CD4-positive, alpha-beta T cell treated with Interleukin-12 subunit alpha and Interleukin-12 subunit beta, for 1 hour (primary cell): ENCODE measurements around the gene JPH2.
A peak's percentile ranks its signal among the peaks of the same experiment; 100 is the strongest.

ENCODE experiments used
- DNase-seq: peaks from one replicate; pipeline ENCODE4 v3.0.0-alpha.2; 2020

JPH2 gene

DNA sequence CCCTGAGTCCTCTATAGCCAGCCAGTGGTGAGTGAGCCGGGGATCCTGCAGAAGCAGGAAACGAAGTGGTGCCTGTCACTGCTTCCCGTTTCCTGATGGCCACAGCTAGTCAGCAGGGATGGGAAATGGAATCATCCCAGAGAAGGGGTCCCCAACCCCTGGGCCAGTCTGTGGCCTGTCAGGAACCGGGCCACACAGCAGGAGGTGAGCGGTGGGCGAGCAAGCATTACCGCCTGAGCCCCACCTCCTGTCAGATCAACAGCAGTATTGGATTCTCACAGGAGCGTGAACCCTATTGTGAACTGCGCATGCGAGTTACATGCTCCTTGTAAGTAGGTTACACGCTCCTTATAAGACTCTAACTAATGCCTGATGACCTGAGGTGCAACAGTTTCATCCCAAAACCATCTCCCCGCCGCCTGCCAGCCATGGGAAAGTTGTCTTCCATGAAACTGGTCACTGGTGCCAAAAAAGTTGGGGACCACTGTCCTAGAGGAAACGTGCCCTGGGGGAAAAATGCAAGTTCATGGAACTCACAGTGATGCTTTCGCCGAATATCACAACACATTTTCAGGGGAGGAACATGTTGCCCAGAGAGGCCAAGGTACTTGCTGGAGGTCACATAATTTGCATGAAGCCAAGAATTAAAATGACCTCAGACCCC, 113.8 kb downstream of the JPH2 start:
- no peak for DNase-seq

DNA sequence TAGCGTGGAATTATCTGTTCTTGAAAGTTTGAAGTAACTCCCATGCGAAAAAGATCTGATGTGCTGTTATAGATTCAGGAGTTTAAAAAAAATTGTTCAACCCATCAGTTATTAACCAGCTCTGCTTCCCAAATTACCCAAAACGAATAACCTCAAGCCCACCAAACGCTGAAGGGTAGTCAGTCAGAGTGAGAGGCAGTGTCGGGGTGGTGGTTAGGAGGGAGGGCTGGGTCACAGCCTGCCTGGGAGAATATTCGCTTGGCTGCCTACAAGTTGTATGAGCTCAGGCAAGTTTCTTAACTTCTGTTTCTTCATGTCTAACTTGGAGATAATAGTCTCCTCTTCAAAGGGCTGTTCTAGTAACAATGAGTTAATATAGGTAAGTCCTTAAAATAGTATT, 114.6 kb downstream of the JPH2 start:
- DNase-seq = no peak

DNA sequence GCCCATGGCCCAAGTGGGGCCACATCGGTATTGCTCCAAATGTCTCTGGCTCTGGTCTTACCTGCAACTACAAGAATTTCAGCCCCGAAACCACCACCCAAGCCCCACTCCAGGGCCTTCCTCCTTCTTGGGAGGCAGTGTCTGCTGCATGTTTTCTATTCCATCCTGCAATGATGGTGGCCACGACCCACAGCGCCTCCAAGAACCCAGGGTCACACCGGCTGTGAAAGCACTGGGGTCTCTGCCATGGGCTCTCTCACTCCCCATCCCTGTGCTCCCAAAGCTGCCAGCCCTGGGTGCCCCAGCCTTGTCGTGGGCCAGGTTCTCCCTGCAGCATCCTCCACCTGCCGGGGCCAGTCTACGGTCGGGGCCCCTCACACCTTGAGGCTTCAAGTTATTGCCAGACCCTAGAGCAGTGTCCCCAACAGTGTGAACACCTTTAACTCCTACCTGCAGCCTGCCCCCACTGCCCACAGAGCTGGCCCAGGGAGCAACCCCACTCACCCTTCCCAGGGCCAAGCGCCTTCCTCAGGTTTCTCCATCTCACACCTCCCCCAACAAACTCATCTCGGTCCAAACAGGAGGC, 115.4 kb downstream of the JPH2 start:
- DNase-seq = no peak

DNA sequence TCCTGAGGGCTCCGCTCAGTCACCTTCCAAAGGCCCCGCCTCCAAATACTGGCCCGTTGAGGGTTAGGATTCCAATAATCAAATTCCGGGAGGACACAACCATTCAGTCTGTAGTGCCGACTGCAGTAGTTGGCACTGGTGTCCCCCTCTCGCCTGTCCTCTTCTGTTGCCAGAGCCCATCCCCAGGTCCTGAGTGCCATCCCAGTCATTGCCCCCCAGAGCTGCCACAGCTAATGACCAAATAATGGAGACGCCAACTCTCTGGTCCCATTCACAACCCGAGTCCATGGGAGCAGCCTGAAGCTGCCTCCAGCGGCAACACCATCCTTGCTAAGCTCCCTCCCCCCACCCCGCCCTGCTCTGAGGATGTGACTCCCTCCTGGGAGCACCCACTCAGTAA, 115.9 kb downstream of the JPH2 start:
- DNase-seq = no peak

DNA sequence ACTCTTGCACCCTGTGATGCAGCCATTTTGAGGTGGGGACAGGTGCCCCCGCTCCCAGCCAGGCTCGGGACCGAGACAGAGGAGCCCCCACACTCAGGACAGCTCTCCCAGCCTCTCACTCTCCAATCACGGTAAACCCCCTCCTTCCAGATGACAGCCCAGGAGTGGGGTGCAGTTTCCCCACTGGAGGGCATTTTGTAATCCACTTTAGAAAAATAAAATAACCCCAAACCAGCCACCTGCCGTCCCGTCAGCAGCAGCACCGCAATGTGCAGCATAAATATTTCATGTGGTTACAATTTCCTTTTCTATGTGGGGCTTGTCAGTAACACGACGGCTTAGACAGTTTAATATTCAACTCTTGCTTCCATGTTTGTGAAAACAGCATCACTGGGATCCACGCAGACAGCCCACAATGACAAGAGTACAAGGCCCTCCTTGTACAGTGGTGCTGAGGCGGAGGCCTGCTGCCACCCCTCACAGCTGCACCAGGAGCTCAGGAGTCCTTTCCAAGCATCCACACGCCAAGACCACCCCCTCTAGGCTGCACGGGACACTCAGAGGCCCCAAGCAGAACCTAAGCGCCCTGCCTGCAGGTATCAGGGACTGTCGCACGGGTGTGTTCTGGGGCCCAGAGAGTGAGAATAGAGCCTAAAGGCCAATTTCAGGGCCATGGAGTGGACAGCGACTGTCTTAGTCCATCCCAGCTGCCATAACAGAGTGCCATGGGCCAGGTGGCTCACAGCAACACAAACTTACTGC, 116.7 kb downstream of the JPH2 start:
- DNase-seq = peak; percentile 55

DNA sequence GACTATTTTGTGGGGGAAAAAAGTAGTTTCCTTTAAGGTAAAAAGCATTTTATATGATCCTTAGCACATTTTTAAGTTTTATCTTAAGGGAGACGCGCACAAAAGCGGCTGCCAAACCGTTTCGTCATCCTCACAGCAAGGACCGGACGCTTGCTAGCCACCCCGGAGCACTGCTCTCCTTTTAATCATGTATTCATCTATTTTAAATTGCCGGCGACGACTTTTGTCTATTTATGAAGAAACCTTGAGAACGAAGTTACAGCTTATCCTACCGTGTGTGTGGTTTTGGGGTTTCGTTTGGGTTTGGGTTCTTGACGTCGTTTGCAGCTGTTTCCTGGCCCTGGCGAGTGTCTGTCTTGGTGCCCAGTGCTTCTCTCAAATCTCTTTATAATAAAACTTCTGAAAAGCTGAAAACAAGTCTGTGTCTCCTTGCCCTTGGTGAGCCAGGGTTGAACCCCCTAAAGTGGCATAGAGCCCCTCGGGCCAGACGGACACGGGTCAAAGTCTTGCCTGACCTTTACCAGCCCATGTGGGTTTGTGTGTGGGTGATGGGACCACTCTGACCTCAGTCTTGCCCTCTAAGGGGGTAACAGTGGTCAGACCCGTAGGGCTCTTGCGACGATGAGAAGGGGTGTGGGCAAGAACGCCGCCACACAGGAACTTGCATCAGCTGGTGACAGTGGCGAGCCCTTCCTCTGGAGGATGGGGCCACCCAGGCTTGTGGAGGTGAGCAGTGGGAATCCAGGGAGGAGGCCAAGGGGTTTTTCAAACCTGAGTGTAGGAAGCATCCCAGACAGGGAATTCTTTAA, 117.6 kb downstream of the JPH2 start:
- DNase-seq = peak; percentile 69

DNA sequence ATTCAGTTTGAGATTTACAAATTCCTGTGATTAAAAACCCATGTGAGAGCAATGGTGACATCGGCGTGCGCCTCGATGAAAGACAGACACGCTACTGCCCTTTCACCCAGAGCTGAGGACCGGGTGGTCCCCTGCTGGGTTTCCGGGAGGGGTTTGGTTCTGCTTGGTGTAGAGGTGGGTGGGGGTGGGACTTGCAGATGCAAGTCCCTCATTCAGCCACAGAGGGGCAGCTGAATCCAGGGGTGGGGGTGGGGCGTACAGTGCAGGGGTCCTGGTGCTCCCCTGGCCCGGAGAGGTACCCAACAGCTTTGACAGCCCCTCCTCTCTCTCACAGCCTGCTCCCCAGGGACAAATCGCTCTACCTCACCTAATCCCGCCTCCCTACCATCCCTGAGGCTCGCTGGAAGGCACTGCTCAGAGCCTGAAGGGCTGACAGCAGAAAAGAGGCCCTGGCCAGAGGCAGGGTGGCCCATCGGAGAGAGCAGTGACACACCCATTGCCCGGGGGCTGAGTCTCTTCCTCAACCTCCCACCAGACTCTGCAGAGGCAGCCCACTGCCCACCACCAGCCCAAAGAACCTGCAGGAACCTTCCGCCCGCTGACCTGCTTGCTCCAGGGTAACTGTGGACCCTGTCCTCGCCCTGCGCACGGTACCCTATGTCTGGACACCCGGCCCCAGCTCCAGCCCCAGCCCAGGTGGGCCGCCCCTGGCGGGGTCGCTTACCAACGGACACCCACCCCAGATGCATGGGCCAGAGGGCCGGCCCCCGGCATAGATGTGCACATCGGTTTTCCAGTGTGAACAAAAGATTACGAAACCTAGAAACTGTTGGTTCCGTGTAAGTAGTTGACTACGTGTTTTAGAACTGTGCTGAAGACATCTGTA, 118.4 kb downstream of the JPH2 start:
- DNase-seq = no peak

DNA sequence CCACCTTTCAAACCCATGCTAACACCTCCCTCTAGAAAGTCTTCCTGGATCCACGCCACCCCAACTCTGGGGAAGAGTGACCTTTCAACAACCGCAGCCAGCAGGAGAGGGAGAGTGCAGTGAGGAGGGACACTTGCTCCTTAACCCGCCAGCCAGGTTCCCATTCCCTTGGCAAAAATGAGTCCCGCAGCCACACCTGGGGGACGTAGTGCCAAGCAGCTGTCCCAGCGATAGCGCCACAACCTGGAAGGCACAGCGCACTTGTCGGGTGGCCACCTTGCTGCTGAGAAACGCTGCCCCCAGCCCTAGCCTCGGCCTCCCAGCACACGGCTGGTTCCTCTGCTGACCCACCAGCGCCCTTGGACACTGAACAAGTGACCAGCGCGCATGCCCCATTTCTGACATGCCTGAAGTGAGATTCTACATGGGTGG, 119.3 kb downstream of the JPH2 start:
- DNase-seq = no peak

DNA sequence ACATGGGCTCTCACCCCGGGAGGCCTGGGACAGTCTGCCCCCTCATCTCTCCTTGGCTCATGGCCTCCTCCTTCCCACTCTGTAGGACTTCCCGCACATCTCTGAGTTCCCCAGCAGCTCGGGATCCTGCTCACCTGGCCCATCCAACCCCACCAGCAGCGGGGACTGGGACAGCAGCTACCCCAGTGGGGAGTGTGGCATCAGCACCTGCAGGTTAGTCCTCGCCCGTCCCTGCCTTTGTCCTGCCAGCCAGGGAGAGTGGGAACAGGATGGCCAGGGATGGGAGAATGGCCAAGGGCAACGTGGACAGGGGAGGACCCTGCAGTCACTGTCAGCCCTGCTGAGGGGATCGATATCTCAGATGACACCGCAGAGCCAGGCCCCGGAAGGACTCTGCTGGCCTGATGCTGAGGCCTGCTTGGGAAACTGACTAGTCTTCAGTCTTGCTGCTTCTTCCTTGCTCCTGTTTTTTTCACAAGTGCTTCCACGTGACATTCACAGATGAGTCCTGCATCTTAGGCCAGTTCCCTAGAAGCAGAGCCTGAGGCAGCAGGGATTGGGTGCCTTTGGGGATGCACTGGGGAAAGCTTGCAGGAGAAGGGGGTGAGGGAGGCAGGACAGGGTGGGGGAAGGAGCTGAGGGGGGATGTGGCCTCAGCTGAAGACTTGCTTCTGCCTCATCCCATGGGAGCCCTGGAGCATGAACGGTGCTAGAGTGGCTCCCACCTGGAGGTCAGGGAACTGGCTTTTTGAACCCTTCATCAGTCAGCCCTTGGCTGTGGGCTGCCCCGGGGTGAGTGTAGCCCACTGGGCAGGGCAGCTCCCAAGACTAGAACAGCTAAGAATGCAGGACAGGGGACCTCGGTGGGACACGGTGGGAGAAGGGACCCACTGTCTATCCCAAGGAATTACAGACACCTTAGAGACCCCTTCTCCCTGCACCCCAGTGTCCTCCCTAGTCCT, 120.1 kb downstream of the JPH2 start:
- no peak for DNase-seq

DNA sequence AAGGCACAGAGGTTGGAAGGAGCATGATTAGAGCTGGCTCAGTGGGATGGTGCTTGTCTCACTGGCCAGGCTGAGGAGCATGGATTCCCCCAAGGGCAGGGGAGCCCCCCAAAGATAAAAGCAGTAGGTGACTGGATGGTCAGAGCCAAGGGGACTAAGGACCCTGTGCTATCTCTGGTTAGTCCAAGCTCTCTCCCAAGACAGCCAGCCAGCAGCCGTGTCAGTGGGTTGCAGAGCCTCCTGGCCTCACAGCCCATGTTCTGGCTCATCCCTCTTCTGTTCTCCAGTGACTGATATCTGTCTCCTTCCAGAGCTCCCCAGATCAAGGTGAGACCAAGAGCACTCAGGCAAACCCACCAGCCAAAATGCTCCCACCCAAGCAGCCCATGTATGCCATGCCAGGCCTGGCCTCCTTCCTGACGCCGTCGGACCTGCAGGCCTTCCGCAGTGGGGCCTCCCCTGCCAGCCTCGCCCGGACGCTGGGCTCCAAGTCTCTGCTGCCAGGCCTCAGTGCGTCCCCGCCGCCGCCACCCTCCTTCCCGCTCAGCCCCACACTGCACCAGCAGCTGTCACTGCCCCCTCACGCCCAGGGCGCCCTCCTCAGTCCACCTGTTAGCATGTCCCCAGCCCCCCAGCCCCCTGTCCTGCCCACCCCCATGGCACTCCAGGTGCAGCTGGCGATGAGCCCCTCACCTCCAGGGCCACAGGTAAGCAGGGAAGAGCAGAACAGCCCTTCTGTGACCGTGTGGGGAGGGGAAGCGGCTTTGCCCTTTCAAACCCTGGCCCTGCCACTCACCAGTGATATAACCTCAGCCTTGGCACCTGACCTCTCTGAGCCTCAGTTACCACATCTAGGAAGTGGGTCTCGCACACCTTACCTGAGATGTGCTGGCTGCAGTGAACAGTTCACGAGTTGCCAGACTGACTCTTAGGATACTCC, 121.3 kb downstream of the JPH2 start:
- no peak for DNase-seq

DNA sequence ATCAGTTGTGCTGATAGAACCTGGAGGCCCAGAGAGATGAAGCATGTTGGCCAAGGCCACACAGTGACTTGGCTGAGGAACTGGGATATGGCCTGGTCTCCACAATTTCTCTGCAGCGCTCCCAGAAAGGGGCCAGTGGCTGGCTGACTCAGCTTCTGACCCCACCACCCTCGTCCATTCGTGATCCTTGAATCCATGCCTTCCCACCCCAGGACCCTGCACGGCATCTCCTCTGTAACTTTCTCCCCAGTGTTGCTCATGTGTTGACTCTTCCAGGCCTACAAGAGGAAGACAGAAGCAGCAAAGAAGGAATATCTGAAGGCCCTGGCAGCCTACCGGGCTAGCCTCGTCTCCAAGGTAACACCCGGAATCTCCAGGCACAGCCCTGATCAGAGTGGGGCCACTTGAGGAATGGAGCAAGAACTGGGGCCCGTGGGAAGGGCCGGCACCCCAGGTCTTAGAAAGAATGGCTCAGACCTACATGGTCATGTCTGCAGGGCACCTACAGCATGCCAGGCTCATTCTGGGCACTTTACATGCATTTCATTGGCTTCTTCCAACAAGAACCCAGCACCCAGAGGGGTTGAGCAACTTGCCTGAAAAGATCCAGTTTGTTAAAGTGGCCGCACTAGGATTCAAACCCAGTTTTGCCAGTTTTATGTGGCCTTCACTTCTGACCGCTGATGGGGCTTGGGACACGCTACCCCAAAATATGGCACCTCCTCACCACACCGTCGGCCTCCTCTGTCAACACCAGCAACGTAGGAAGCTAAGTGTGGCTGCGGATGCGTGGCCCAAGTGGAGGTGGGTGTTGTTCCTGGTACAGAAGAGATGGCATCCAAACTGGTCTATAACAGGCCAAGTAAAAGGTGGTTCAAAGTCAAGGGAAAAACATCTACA, 122.2 kb downstream of the JPH2 start:
- no peak for DNase-seq
